GM19372 (cell line): ENCODE measurements around the gene RSPH1.
A peak's percentile ranks its signal among the peaks of the same experiment; 100 is the strongest.

Experiments used
- ATAC-seq: cut with Tn5 transposase; IDR thresholded peaks from one replicate; pipeline ENCODE4 v1.9.1; 2021; ENCODE audit warnings: mild to moderate bottlenecking, low read depth, moderate library complexity; ENCODE audit not compliant: unreplicated experiment

Gene RSPH1

GRCh38 chr21:42496120-42496838 is at the start of gene RSPH1:
RSPH1 (minus strand) TSS chr21:42496224; CDS start chr21:42496186, 38 bp downstream.
- peak; percentile 97 for ATAC-seq

- ATAC-seq, result no peak
These were observed 49.7 kb upstream of the RSPH1 start for GRCh38 chr21:42545745-42546144.

- ATAC-seq, result no peak
These were observed 49.3 kb upstream of the RSPH1 start for GRCh38 chr21:42545317-42545716.

- no peak for ATAC-seq
These were observed 48.5 kb upstream of the RSPH1 start for GRCh38 chr21:42544544-42544943.

GRCh38 chr21:42543106-42543847 is 47.3 kb upstream of the RSPH1 start:
- ATAC-seq, result no peak

- no peak for ATAC-seq
These were observed 46.6 kb upstream of the RSPH1 start for GRCh38 chr21:42542596-42542995.

- no peak for ATAC-seq
These were observed 46.2 kb upstream of the RSPH1 start for GRCh38 chr21:42542196-42542595.

- ATAC-seq, result no peak
These were observed 45.6 kb upstream of the RSPH1 start for GRCh38 chr21:42541618-42542017.

- ATAC-seq, result no peak
These were observed 45.1 kb upstream of the RSPH1 start for GRCh38 chr21:42541174-42541573.

GRCh38 chr21:42540396-42540795 is 44.4 kb upstream of the RSPH1 start:
- ATAC-seq, result no peak

- ATAC-seq, result no peak
These were observed 43.9 kb upstream of the RSPH1 start for GRCh38 chr21:42539931-42540343.

- ATAC-seq, result no peak
These were observed 43.3 kb upstream of the RSPH1 start for GRCh38 chr21:42539342-42539741.

- ATAC-seq, result no peak
These were observed 42.7 kb upstream of the RSPH1 start for GRCh38 chr21:42538479-42539275.

GRCh38 chr21:42537106-42537742 is 41.2 kb upstream of the RSPH1 start:
- ATAC-seq, result no peak

- no peak for ATAC-seq
These were observed 40.6 kb upstream of the RSPH1 start for GRCh38 chr21:42536601-42537000.

GRCh38 chr21:42535602-42536171 is 39.7 kb upstream of the RSPH1 start:
- ATAC-seq, result no peak

- ATAC-seq, result no peak
These were observed 38.7 kb upstream of the RSPH1 start for GRCh38 chr21:42534421-42535378.

- no peak for ATAC-seq
These were observed 37.9 kb upstream of the RSPH1 start for GRCh38 chr21:42533963-42534355.

GRCh38 chr21:42533306-42533962 is 37.4 kb upstream of the RSPH1 start:
- no peak for ATAC-seq
